SW 1271 (cell line): ENCODE results near the gene TESMIN.

ENCODE experiments used
- DNase-seq, 2 experiments: peaks; one replicate each; lab custom pipeline; 2025; lab: John Stamatoyannopoulos, UW

TESMIN gene

GRCh38 chr11:68683536-68684384 is 67.6 kb downstream of the TESMIN start:
- no peak for DNase-seq

- DNase-seq: no peak
These were observed 68.2 kb downstream of the TESMIN start for GRCh38 chr11:68683121-68683520.

- DNase-seq: peak in 1 of 2 experiments; percentile 36
These were observed 68.8 kb downstream of the TESMIN start for GRCh38 chr11:68682531-68682961.

GRCh38 chr11:68680541-68681231 is 70.6 kb downstream of the TESMIN start:
- no peak for DNase-seq

GRCh38 chr11:68678031-68678441 is 73.3 kb downstream of the TESMIN start:
- no peak for DNase-seq

- peak; percentile 71 to 88 for DNase-seq
These were observed 73.9 kb downstream of the TESMIN start for GRCh38 chr11:68677432-68677831.

- DNase-seq: no peak
These were observed 76.9 kb downstream of the TESMIN start for GRCh38 chr11:68674461-68674860.

- no peak for DNase-seq
These were observed 77.3 kb downstream of the TESMIN start for GRCh38 chr11:68673991-68674390.

GRCh38 chr11:68673306-68673945 is 77.9 kb downstream of the TESMIN start:
- DNase-seq: no peak

GRCh38 chr11:68670208-68670992 is 80.9 kb downstream of the TESMIN start:
- DNase-seq: no peak

- DNase-seq: no peak
These were observed 81.8 kb downstream of the TESMIN start for GRCh38 chr11:68669301-68670090.

GRCh38 chr11:68667511-68668500 is 83.5 kb downstream of the TESMIN start:
- DNase-seq: no peak

GRCh38 chr11:68666849-68667248 is 84.5 kb downstream of the TESMIN start:
- DNase-seq: no peak

GRCh38 chr11:68665436-68665835 is 85.9 kb downstream of the TESMIN start:
- DNase-seq: no peak

- DNase-seq: no peak
These were observed 86.4 kb downstream of the TESMIN start for GRCh38 chr11:68664906-68665305.

- DNase-seq: no peak
These were observed 87.2 kb downstream of the TESMIN start for GRCh38 chr11:68664141-68664540.

- DNase-seq: no peak
These were observed 87.8 kb downstream of the TESMIN start for GRCh38 chr11:68663482-68664010.

GRCh38 chr11:68661697-68662603 is 89.4 kb downstream of the TESMIN start:
- no peak for DNase-seq

GRCh38 chr11:68661014-68661413 is 90.3 kb downstream of the TESMIN start:
- no peak for DNase-seq
